NCI-H2107 treated with DMSO at 0.1 percent for 48 hours (cell line): ENCODE results near the gene DGKI.
"Not testable (repeated sequence)": the region's sequence is repeated elsewhere in the genome, so short reads cannot be mapped to it uniquely, and the experiment has no call there.

ENCODE experiments used
- DNase-seq: peaks from one replicate; lab custom pipeline; 2025; ENCODE audit not compliant: unreplicated experiment; lab: John Stamatoyannopoulos, UW

The DGKI gene

DNA sequence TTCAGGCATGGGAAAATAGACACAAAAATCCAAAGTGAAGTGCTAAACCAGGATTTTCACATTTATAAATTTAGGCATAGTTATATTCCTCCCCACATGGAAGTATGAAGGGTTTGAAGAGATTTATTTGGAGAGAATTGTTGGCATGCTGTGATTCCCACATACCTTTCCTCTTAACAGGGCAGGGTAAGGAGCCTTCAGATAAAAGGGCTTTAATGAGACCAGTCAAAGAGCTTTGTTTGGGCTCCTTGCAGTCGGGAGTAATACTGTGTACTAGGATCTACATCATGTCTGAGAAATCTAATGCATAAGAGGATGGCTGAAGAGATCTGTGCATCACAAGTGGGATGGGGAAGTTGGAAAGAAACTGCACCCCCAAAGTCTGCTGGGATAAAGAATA is 362.4 kb downstream of the DGKI start:
- DNase-seq = no peak

DNA sequence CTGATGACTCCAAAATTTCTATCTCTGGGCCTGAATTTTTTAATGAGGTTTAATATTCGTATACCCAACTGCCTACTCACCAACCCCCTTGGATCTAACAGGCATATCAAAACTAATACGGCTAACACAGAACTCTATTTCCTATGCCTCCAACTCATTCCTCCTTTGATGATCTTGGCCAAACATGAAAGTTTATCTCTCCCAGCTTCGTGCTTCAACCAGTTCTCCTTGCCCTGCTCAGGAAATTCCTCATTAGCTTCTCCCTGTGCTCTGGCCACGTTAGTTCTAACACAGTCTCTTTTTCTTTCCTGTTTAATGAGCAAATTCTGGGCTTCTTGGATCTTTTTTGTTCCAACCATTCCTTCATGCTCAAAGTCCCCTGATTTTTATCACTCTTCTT is 364.3 kb downstream of the DGKI start:
- no peak for DNase-seq

DNA sequence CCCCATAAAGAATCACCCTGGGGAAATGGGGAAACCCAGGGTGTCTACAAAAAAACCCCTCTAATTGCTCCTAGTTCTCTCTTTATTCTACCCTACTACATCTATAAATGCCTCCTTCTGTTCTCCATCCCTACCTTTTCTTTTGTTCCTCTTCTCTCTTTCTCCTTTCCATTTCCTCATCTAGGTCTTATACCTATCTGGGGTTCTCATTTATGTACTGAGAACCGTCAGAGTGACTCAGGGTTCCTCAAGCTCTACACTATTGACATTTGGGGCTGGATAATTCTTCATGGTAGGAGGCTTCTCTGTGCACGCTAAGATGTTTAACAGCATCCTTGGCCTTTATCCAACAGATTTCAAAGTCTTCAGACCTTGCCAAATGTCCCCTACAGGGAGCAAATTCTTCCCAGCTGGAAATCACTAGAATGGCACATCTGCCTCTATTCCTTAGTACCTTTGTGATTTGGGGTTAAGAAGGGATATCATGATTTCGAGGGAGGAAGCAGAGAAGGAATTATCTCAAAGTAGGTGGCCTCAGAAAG is 365.9 kb downstream of the DGKI start:
- DNase-seq = no peak

DNA sequence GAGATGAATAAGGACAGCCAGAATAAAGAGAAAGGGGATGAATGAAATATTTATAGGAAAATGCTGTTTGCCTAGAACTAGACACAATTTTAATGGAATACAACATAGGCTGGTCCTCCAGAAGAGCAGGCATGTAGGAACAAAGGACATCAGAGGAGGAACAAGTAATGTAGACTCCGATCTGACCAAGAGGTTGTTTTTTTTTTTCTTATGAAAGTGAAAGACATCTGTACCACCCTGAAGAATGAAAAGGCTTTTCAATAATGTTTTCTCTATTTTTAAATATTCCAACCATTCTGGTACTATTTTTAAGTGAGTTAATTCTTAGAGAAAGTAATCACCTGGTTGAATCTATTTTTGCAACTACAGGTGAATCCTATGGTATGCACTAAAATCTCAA is 366.4 kb downstream of the DGKI start:
- no peak for DNase-seq

DNA sequence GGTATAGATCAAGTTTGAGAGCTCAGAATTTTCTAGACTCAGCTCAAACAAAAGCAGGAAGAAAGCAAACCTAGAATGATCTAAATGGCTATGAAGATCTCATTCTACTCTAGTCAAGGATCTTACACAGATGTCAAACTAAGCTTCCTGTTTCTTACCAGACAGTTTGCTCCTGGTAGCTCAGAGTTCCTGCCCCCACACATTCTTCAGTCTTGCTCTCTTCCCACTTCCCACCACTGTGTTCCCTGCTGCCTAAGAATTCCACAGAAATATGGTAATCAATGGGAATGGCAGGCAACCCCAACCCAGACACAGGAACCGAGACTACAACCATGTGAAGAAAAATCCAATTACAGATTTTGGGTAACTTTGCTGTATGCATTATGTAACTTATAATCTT is 369.8 kb downstream of the DGKI start:
- DNase-seq = no peak

DNA sequence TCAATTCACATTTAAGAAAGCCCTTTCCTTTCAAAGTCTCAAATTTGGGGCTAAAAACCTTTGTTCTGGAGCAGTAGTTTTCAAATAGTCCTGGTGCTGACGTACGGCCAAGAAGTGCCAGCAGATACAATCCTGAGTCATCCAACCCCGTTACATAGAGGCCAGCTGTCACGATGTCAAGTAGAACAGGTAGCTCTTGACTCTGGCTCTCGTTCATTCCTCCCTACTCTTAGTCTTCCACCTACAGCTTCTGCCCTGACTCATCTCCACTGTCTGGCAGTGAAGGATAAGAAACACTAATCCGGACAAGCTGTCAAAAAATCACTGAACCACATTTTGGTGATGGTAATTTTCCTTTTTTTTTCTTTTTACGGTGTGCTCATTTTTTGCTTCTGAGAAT is 370.8 kb downstream of the DGKI start:
- DNase-seq = no peak

DNA sequence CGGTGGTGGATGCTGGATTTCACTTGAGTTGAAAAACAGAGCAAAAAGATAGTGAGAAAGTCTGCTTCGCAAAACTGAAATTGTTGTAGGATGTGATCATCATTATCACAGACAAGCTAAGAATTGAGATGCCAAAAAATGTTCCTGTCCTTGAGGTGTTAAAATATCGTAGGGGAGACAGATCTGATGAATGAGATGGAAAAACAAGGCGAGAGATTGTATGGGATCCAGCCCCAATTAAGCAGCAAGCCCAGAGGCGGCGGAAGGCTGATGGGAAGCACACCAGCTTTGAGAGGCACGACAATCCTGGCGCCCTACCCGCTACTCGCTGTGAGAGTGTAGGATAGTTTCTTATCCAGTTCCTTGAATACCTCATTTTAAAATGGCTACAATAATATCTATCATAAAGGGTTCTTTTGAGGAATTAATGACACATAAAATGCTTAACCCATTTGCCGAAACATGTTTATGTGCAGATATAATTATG is 372.2 kb downstream of the DGKI start:
- DNase-seq = no peak

DNA sequence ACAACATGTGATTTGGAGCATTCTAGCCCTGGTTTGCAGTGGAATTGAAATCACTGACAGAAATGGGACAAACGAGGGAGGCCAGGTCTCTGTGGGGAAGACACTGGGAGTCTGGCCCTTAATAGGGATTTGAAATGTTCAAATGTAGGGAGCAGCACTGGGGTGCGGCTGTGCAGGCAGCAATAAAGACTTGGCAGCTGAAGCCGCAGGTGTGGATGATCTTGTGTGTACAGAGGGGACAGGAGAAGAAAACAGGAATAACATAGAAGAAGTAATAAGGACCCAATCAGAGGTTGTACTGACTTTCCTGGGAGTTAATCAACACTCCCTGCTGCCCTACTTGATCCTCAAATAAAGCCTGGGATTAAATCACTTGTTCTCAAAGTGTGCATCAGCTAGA is 375.6 kb downstream of the DGKI start:
- DNase-seq = no peak

DNA sequence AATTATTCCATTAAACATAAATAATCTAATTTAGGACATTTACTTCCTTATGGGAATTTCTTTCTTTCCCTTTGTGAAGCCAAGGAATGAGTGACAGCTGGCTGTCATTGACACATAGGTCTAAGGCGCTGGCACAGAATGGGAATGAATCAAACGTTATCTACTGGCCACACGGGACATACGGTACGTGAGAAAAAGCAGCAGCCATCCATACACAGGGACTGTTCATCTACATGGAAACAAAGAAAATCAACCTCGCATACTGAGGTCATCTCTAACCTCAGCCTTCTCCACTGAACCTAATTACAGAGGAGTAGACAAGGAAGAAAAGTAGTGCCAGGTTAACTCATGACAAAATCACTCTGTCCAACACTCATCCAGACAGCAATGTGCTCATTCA is 376.9 kb downstream of the DGKI start:
- no peak for DNase-seq

DNA sequence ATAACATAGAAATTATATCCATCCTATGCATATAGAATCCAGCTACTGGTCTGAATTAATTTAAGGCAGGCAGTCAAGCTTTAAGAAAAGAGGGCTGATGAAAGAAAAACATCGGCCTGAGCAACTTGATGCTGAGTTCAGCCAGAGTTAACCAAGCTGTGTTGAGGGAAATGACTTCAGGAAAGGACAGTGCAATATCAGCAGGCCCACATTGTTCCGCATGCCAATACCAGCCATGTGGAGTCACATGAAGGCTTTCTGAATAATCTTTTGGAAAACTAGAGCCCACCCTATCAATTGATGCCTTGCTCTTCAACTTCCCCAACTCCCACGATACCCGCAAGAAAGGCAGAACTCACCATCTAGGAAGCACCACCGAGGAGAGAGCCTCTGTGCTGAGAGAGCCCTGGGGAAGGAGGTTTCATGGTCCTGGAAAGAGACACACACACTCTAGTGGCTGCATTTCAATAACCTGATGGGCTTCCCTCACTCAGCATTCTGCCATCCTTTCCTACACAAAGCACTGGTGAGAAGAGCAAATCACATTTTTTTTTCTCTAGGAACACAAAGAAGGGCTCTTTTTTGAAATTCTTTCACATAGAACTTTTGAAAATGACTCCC is 377.5 kb downstream of the DGKI start:
- no peak for DNase-seq

DNA sequence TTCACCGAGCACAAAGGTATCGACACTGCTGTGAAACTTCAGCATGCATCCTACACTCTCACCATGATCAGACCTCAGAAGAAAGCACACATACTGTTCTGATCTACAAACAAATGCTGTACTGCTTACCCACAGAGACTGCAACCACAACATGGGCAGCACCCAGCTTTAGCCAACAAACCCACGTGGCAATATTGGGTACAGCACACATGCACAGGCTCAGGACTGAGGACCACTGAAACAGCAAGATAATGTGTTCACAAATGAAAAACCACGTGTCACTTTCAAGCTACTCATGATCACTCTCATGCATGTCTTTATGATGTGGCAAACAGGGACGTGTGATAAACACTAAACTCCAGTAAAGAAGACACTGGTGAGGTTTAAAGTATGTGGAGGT is 383.9 kb downstream of the DGKI start:
- DNase-seq = no peak

DNA sequence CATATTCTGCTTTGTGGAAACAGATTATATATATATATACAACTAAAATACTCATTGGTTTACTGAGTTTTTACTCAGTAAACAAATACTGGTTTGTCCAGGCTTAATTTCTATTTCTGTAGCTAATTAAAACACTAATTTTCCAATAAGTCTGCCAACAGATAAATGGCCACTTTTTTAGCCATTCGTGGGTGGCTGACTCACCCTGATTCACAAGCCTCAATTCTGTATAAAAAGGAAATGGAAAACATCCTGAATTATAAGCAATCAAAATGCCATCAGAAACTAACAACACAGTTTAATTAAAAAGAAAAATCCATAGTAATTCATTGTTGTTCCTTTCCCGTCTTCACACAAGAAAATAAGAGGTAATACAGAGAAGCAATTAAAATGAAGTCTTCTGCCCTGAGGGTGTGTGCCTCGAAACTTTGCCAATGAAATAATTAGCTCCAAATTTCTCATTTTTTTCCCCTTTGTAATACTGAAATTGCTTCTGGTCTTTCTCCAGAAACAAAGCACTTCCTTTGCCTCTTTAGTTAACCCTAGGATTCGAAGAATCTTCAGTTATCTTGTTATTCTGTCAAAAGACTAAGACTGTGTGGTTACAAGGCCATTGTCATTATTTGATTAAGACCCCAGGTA is 384.6 kb downstream of the DGKI start:
- DNase-seq = no peak

DNA sequence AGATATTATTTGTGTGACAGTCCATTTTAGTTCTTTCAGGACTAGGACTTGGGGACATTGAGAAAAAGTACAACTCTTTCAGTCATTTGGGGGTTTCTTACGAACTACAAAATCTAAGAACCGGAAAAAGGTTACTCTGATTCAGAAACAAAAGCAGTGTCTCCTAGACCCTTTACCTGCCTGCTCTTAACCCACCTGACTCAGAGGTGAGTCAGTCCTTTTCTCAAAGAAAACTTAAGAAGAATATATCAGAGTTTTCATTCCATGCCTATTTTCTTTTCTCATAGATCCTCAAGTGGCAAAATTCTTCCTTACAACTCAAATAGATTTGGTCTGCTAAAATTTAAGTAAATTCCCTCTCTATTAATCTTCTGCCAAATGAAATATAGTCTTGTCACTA is 388.4 kb downstream of the DGKI start:
- no peak for DNase-seq

DNA sequence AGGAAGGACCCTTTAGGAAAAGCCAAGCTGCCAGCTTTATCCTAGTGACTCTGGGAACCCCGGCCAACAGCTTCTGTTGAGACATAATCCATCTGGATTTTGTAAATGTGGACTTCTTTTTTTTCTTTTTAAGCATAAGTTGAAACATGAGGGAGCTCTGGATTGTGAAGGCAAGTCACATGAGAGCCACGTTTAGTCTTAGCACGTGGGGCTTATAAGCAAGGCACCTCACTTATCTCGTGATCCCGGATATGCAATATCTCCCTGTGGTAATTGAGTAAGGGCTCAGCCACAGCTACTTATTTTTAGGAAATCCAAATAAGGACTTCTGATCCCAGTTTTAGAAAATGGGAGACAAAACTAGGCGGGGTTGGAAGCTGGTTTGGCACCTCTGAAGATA is 392.0 kb downstream of the DGKI start:
- DNase-seq = no peak

DNA sequence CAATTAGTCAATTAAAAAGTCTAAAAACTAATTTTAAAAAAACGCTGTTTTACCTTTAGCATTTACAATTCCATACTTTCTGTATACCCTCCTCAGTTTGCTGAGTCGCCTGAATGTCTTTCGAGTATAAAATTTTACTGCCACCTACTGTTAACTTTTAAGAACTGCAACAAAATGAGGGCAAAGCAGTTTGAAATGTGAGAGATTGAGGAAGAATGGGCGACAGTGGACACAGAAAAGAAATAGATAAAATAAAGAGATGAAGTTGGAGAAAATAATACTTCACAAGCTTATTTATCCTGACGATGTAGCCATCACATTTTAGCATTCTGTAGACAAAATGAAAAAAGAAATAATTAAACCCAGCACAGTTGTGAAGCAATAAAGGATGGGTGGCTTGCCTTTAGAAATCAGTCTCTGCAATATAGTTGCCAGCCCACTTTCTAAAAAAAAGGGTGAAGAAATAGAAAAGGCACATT is 392.5 kb downstream of the DGKI start:
- DNase-seq = peak; percentile 77

DNA sequence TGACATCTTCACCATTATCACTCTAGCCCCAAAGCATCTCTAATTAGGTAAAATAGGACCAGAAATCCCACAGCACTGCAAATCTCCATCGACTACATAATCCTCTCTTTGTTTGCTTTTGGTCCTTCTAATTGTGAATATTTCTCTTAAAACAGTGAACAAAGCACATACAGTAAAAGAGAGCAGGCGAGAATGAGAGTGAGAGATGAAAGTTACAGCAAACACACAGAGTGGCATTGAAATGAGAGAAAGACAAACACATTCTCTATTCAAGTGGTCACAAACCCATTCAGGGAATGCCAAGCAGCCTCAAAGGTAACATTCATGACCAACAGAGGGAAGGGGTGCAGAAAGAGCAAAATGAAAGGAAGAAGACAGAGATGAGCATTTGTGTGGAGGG is 393.4 kb downstream of the DGKI start:
- peak; percentile 5 for DNase-seq

DNA sequence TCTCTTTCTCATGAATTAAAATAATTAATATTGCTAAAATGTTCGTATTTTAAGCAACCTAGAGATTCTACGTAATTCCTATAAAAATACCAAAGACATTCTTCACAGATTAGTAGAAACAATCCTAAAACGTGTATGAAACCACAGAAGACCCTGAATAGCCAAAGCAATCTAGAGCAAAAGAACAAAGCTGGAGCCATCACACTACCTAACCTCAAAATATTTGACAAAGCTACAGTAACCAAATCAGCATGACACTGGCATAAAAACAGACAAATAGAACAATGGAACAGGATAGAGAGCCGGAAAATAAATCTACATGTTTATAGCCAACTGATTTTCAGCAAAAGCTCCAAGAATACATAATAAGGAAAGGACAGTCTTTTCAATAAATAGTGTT is 397.8 kb downstream of the DGKI start:
- DNase-seq = no peak

DNA sequence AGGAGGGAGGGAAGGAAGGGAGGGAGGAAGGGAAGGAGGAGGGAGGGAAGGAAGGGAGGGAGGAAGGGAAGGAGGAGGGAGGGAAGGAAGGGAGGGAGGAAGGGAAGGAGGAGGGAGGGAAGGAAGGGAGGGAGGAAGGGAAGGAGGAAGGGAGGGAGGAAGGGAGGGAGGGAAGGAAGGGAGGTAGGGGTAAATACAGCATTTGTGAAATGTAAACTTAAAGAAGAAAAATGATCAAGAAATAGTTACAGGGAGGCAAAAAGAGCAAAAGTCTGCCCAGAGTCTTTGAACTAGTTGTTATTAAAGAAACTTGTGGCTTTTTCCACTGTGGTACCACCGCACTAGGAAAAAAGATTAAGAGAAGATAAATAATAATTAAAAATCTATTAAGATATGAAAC is 398.2 kb downstream of the DGKI start:
- not testable (repeated sequence) for DNase-seq

DNA sequence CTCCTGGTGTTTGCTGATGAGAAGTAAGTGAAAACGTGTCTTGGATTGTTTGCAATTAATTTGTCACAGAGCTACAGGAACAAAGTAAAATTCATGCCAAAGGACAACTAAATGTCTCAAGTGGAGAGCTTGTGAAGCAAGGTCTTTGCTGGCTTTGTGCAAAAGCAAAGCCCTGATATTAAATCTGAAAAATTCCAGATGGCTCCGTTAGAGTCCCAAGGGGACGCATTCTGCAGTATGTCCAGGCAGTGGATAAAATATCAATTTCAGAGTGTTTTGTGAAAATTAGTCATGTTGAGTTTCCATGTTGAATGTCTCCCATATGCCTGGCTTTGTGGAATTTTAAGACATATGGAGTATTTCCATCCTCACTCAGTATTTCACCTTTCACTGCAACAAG is 400.7 kb downstream of the DGKI start:
- no peak for DNase-seq

DNA sequence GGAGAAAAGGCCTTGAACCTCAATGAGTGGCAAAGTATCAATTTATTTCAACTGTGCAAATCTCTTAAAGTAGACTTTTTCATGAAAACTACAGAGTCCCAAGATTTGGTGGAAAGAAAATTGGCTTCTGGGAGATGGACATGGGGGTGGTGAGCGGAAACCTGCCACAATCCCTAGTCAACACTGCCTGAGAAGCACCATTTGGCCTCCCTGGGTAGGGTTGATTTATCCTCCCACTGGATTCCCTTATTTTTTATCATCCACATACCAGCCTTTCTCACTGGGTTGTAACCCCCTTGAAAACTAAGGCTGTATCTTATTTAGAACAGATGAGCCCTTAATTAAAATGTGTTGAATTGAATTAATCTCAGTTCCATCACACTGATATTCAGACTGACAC is 401.5 kb downstream of the DGKI start:
- DNase-seq = no peak

DNA sequence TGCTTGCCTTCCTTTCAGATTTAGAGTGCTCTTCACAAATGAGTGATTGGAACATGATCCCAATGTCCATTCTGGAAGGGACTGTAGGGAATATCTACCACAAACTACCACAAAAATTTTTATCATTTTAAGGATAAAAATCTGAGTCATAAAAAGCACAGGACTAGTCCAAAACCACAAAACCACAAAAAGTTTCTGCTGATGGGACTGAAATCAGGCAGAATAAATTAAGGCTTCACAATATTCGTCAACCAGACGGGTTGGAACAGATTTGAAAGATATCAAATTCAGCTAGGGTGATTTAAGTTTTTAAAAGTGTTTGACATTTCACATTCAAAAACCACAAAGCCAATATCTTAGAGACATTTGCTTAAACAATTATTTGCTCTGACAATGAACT is 403.2 kb downstream of the DGKI start:
- DNase-seq = peak; percentile 18

DNA sequence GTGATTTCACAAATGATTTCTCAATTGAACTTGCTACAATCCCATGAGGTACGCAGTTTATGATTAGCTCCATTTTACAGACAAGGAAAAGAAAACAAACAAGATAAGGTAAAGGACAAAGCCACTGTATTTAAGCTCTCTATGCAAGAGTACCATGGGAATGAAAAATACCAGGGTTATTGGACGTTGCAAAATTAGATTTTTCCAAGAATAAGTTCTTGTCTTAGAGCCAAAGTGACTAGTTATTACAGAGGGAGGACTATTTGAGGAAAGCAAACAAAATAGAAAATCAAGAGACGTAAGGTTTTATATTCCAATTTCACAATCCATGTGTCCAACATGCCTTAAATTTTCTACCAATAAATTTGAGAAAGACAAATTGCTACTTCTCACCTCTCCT is 405.3 kb downstream of the DGKI start:
- no peak for DNase-seq
